A673 (cell line): ENCODE results near the gene FKTN. TPM values are rescaled to one million over a fixed set of nuclear protein-coding genes. Genes with fewer than 3 reads are reported as not detected.
A peak's percentile ranks its signal among the peaks of the same experiment; 100 is the strongest.

Experiments
- BruUV-seq: library from RNA; stranded (reverse); fragments of 400-500 nt; replicated peaks from 2 replicates; lab custom pipeline; 2021; lab: Mats Ljungman, UMichigan
- CTCF ChIA-PET: fragments of 300-600 bp; sonication (Branson Sonifier 250); formaldehyde crosslinking; loops from one replicate; lab custom pipeline; 2022; ENCODE audit warnings: antibody characterized with exemption; lab: Charles Lee
- POLR2A ChIA-PET: fragments of 300-600 bp; sonication (Branson Sonifier 250); formaldehyde crosslinking; loops from one replicate; lab custom pipeline; 2022; ENCODE audit warnings: antibody characterized with exemption; ENCODE audit not compliant: low non-redundant PET; lab: Charles Lee
- DNase-seq: peaks from one replicate; pipeline ENCODE4 v3.0.0-alpha.2; 2015; ENCODE audit warnings: low spot score
- H3K27ac ChIP-seq: fragments of 200-600 bp; sonication (generic); 2 replicates; pipeline ENCODE4 v1.5.1; 2016; ENCODE audit warnings: mixed run types, low read depth, mild to moderate bottlenecking, mixed read lengths, antibody characterized with exemption, low read length; ENCODE audit not compliant: poor library complexity, severe bottlenecking
- H3K27me3 ChIP-seq: fragments of 200-600 bp; sonication (generic); replicated peaks from 2 replicates; pipeline ENCODE4 v1.6.1; 2017; ENCODE audit warnings: mixed run types, low read depth, mild to moderate bottlenecking, mixed read lengths, antibody characterized with exemption, low read length; ENCODE audit not compliant: insufficient read depth, poor library complexity
- H3K36me3 ChIP-seq: fragments of 200-600 bp; sonication (generic); 2 replicates; pipeline ENCODE4 v1.6.1; 2016; ENCODE audit warnings: mixed run types, mild to moderate bottlenecking, mixed read lengths, antibody characterized with exemption, low read length; ENCODE audit not compliant: insufficient read depth, poor library complexity, severe bottlenecking
- H3K4me1 ChIP-seq: fragments of 200-600 bp; sonication (generic); 2 replicates; pipeline ENCODE4 v1.6.1; 2017; ENCODE audit warnings: mixed run types, mild to moderate bottlenecking, mixed read lengths, antibody characterized with exemption, low read length; ENCODE audit not compliant: insufficient read depth, poor library complexity, severe bottlenecking
- H3K4me3 ChIP-seq: fragments of 200-600 bp; sonication (generic); 2 replicates; pipeline ENCODE4 v1.5.1; 2016; ENCODE audit warnings: low read depth, mixed run types, mild to moderate bottlenecking, mixed read lengths, low read length; ENCODE audit not compliant: poor library complexity, severe bottlenecking
- H3K9me3 ChIP-seq: fragments of 200-600 bp; sonication (generic); 2 replicates; pipeline ENCODE4 v1.6.1; 2016; ENCODE audit warnings: mixed run types, low read depth, mild to moderate bottlenecking, mixed read lengths, antibody characterized with exemption, low read length; ENCODE audit not compliant: poor library complexity, severe bottlenecking
- EZH2 ChIP-seq: fragments of 200-600 bp; sonication (generic); IDR thresholded peaks from 2 replicates; pipeline ENCODE4 v1.6.1; 2017; ENCODE audit warnings: borderline replicate concordance, low read depth, mild to moderate bottlenecking, mixed read lengths, antibody characterized with exemption, low read length; ENCODE audit not compliant: poor library complexity, severe bottlenecking
- intact Hi-C: fragments of 100-400 bp; cut with micrococcal nuclease; formaldehyde crosslinking; loops from one replicate; pipeline ENCODE4 v1.10.0; 2022; ENCODE audit not compliant: unreplicated experiment
- total RNA-seq: library from RNA; stranded (reverse); gene quantifications from 2 replicates; pipeline ENCODE4 v1.2.3, GENCODE V29; 2021
- TF ChIP-seq, protein P1 (sequence below): fragments of 300-800, 200-600 bp; sonication (generic); conservative IDR thresholded peaks from 2 replicates; pipeline ENCODE4 v1.5.1; 2017; ENCODE audit warnings: low read depth, mild to moderate bottlenecking, antibody characterized with exemption, low read length, moderate library complexity, mixed read lengths

The FKTN gene
- total RNA-seq, 1 experiment from 2014 or later, result 15.4 TPM

DNA sequence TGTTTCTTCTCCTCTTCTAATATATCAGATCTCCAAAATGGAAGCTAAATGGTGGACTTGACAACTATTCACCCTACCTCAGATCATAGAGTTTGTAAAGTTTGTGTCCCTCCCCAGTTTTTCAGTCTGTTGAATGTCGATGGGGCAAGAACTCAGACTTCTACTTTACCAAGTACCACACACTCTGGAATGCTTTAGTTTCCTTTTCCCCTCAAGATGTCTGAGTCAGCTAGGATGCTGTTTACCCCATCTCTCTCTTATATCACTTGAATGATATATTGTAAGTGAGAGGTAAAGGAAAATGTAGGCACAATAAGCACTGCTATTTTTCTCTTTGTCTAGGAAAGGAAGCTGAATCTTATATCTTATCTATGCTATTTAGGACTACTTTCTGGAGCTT is 78.4 kb downstream of the FKTN start:
- H3K27me3 ChIP-seq, result no peaks in the 10 kb centered on the region
- CTCF ChIA-PET, result no interaction called here
- H3K4me1 ChIP-seq, result no peaks in the 10 kb centered on the region
- no peaks in the 10 kb centered on the region for H3K9me3 ChIP-seq
- TF ChIP-seq EZH2, result no peak
- TF ChIP-seq, protein P1, sequence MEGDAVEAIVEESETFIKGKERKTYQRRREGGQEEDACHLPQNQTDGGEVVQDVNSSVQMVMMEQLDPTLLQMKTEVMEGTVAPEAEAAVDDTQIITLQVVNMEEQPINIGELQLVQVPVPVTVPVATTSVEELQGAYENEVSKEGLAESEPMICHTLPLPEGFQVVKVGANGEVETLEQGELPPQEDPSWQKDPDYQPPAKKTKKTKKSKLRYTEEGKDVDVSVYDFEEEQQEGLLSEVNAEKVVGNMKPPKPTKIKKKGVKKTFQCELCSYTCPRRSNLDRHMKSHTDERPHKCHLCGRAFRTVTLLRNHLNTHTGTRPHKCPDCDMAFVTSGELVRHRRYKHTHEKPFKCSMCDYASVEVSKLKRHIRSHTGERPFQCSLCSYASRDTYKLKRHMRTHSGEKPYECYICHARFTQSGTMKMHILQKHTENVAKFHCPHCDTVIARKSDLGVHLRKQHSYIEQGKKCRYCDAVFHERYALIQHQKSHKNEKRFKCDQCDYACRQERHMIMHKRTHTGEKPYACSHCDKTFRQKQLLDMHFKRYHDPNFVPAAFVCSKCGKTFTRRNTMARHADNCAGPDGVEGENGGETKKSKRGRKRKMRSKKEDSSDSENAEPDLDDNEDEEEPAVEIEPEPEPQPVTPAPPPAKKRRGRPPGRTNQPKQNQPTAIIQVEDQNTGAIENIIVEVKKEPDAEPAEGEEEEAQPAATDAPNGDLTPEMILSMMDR, result no peak
- POLR2A ChIA-PET, result no interaction called here
- intact Hi-C loops, result no loop called here
- DNase-seq, result no peak
- no peak overlapping the region for H3K27ac ChIP-seq
- BruUV-seq, result no TSS peak
- H3K4me3 ChIP-seq, result no peak overlapping the region
- H3K36me3 ChIP-seq, result no peaks in the 10 kb centered on the region

DNA sequence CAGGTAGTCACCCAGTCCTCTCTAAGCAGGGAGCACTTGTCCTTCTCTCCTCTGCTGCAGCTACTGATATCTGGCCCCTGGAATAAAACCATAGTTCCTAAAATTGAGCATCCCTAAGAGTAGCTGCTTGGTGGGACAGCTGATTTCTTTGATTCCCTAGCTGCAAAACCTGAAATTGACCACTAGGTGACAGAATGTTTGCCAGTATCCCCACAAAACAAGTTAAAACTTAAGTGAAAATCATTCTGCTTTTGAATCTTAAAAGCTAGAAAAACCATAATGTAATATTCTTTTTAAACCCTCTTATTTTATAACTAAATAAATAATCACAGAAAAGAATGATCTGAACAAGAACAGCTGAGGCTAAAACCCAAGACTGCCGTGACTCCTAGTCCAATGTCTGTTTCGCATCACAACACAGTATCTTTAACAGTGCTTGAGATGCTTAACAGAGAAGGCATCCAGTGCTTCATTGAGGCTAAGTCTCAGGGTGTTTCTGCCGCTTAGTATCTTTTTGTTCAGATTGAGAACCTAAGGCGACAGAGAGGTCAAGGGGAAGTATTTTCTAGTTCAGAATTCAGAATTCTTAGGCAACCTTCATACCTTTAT is 80.0 kb downstream of the FKTN start:
- ChIA-PET CTCF (interaction anchor here (0.6 to 0.7 kb wide), 4 partner anchors 21 to 119 kb away, joined by 3 to 4 read pairs (median 4); no protein-coding TSS in a partner anchor), POLR2A (no interaction called here)
- Histone ChIP-seq H3K36me3 (no peaks in the 10 kb centered on the region), H3K4me1 (no peaks in the 10 kb centered on the region), H3K9me3 (no peaks in the 10 kb centered on the region), H3K27ac (no peak overlapping the region), H3K4me3 (no peak overlapping the region), H3K27me3 (no peaks in the 10 kb centered on the region)
- TF ChIP-seq EZH2, result no peak
- TF ChIP-seq, protein P1, result peak; percentile 60
- no peak for DNase-seq
- intact Hi-C loops, result no loop called here
- BruUV-seq, result no TSS peak

DNA sequence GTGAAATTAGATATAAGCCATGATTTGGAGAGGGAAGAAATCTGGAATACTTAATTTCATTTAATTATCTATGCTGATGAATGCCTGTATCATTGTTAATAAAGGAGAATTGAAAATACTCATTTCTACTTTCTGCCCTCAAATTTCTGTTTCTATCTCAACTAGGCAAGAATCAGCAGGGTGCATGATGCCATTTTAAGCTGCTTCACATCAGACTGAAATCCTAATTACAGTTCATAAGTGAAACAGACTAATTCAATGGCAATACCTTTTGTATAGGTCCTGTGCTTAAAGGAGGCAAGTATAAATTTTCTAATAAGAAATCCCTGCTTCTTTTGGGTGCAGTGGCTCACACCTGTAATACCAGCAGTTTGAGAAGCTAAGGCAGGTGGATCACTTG is 82.0 kb downstream of the FKTN start:
- H3K9me3 ChIP-seq, result no peaks in the 10 kb centered on the region
- H3K4me3 ChIP-seq, result no peak overlapping the region
- H3K36me3 ChIP-seq, result no peaks in the 10 kb centered on the region
- DNase-seq, result no peak
- intact Hi-C loops, result no loop called here
- CTCF ChIA-PET, result no interaction called here
- BruUV-seq, result no TSS peak
- POLR2A ChIA-PET, result no interaction called here
- no peak overlapping the region for H3K27ac ChIP-seq
- no peaks in the 10 kb centered on the region for H3K4me1 ChIP-seq
- no peaks in the 10 kb centered on the region for H3K27me3 ChIP-seq
- TF ChIP-seq EZH2, result no peak
- TF ChIP-seq, protein P1, result no peak
